Colonic mucosa (tissue), 4 donors: ENCODE measurements around the gene RAP1GAP2. TPM values are rescaled to one million over a fixed set of nuclear protein-coding genes. Genes with fewer than 3 reads are reported as not detected.

Experiments used
- DNase-seq: peaks from one replicate; pipeline ENCODE4 v3.0.0-alpha.2; 2020
- H3K27ac ChIP-seq: fragments of 200-600 bp; one replicate; pipeline ENCODE4 v1.8.0; 2021
- H3K27me3 ChIP-seq: fragments of 200-600 bp; one replicate; pipeline ENCODE4 v1.8.0; 2021
- H3K36me3 ChIP-seq: fragments of 200-600 bp; one replicate; pipeline ENCODE4 v1.8.0; 2021
- H3K4me1 ChIP-seq: fragments of 200-600 bp; one replicate; pipeline ENCODE4 v1.8.0; 2021; ENCODE audit warnings: mild to moderate bottlenecking
- H3K4me3 ChIP-seq: fragments of 200-600 bp; one replicate; pipeline ENCODE4 v1.8.0; 2021
- H3K9ac ChIP-seq, 2 donors: one replicate each; pipeline ENCODE4 v1.7.0; 2013; ENCODE audit warnings: control low read depth in 2 of 2, low read depth in 2 of 2, low read length in 2 of 2
- H3K9me3 ChIP-seq: fragments of 200-600 bp; one replicate; pipeline ENCODE4 v1.8.0; 2021
- intact Hi-C: fragments of 100-400 bp; cut with DNase I; formaldehyde crosslinking; loops from one replicate; pipeline ENCODE4 v1.14.1; 2022
- total RNA-seq, 2 donors: library from RNA; stranded (reverse); fragmentation: NEBNext Ultra II Directional in 1 of 2; extraction: Animal tissue kit (Norgen Biotek cat#: 25700) in 1 of 2; gene quantifications; one replicate each; pipeline ENCODE4 v1.2.1, GENCODE V29; 2021
- TF ChIP-seq, protein P1 (sequence below): fragments of 200-600 bp; IDR thresholded peaks from one replicate; pipeline ENCODE4 v1.8.0; 2022; ENCODE audit warnings: antibody characterized with exemption, mild to moderate bottlenecking
- donor health status: healthy.
- donor health status: DM: no; HTN: no; CAD: no.
- donor health status: DM: no; HTN: no; CAD: no.

Gene RAP1GAP2
- total RNA-seq, 2 donors from 2014 or later, result 45.2 to 45.4 TPM

DNA sequence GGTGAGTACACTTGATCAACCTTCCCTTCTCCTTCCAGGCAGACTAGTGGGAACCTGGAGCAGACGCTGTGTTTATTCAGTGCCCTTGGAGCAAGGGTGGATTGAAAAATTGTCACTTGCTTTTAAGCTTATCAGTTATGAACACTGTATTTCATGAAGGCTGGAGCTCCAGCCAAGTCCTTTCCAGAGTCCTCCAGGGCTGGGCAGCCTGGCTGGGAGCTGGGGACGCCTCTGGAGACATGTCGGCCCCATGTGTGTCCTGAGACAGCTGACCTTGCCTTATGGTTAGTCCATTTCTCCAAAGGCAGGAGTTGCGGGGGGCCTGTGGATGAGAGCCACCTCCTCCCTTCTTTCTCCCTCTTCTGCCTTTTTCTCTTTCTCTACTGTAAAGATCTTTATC lies 67.0 kb downstream of the RAP1GAP2 start:
- TF ChIP-seq, protein P1, sequence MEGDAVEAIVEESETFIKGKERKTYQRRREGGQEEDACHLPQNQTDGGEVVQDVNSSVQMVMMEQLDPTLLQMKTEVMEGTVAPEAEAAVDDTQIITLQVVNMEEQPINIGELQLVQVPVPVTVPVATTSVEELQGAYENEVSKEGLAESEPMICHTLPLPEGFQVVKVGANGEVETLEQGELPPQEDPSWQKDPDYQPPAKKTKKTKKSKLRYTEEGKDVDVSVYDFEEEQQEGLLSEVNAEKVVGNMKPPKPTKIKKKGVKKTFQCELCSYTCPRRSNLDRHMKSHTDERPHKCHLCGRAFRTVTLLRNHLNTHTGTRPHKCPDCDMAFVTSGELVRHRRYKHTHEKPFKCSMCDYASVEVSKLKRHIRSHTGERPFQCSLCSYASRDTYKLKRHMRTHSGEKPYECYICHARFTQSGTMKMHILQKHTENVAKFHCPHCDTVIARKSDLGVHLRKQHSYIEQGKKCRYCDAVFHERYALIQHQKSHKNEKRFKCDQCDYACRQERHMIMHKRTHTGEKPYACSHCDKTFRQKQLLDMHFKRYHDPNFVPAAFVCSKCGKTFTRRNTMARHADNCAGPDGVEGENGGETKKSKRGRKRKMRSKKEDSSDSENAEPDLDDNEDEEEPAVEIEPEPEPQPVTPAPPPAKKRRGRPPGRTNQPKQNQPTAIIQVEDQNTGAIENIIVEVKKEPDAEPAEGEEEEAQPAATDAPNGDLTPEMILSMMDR, result no peak
- H3K27me3 ChIP-seq, result no peaks in the 10 kb centered on the region
- H3K4me3 ChIP-seq, result no peak overlapping the region
- no peak overlapping the region for H3K9ac ChIP-seq
- H3K36me3 ChIP-seq, result no peaks in the 10 kb centered on the region
- no peaks in the 10 kb centered on the region for H3K4me1 ChIP-seq
- H3K9me3 ChIP-seq, result no peaks in the 10 kb centered on the region
- no peak overlapping the region for H3K27ac ChIP-seq
- DNase-seq, result no peak
- intact Hi-C loops, result no loop called here

DNA sequence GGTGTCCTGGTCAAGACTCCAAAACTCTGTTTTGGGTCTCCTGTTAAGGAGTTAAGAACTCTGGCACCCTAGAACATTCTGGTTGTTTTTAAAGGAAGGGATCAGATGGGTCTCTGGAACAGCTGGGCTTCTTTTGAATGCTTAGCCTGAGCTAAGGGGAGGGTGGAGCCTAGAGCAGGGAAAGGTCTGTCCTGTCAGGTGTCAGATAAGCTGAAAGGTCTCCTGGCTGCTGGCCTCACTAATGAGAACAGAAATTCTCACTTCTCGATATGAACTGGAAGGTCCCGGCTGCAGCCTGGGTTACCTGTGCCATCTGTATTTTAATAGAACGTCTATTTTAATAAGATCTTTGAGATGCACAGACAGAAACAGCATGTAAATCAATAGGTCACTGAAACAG lies 69.0 kb downstream of the RAP1GAP2 start:
- no peak overlapping the region for H3K27ac ChIP-seq

DNA sequence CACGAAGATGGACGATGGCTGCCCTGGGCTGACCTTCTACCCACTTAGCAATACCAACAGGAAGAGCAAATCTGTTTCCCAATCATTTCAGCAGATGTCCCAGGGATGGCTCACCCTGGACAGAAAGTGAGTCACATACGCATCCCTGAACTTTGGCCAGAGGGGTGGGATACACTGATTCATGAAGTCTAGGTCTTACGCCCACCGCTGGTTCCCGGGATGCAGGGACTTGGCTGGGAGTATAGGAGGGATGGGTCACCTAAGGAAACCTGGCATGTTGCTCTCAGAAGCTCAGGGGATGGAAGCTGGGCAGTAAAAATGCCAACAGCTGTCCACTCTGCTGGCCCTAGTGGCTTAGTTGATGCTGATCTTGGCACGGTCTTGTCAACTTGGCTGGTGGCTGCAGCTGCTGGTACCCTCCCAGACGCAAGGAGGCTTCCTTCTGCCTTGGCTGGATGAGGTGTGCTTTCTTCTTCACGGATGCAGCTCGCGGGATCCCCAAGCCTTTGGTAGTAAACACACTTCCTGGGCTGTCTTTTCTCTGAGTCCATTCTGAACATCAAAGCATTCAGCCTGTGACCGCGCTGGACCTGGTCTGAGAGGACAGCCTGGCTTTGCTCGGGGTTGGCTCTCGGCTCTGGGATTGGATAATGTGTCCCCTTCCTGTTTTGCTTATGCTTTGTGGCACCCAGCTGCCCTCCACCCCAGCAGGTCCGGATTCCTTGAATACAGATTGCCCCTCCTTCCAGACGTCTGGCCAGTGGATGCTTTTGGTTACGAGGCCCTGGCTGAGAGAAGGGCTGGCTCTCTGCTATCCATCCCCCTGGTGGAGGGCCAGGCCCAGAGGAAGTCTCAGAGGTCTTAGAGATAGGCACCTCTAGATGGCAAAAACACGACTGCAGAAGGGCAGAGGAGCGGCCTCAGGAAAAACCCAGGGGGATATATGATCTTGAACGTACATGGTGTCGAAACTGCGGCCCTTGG lies 71.5 kb downstream of the RAP1GAP2 start:
- Histone ChIP-seq H3K9ac (no peak overlapping the region), H3K27me3 (no peaks in the 10 kb centered on the region), H3K4me1 (no peaks in the 10 kb centered on the region), H3K4me3 (no peak overlapping the region), H3K36me3 (no peaks in the 10 kb centered on the region), H3K27ac (no peak overlapping the region), H3K9me3 (no peaks in the 10 kb centered on the region)
- intact Hi-C loops, result no loop called here
- TF ChIP-seq, protein P1, result no peak
- no peak for DNase-seq

More for the DNA sequence above, 69.0 kb downstream of the RAP1GAP2 start:
- Histone ChIP-seq H3K9me3 (no peaks in the 10 kb centered on the region), H3K4me1 (no peaks in the 10 kb centered on the region), H3K36me3 (no peaks in the 10 kb centered on the region), H3K9ac (no peak overlapping the region), H3K4me3 (no peak overlapping the region), H3K27me3 (no peaks in the 10 kb centered on the region)
- intact Hi-C loops, result no loop called here
- TF ChIP-seq, protein P1, result no peak
- DNase-seq, result no peak

DNA sequence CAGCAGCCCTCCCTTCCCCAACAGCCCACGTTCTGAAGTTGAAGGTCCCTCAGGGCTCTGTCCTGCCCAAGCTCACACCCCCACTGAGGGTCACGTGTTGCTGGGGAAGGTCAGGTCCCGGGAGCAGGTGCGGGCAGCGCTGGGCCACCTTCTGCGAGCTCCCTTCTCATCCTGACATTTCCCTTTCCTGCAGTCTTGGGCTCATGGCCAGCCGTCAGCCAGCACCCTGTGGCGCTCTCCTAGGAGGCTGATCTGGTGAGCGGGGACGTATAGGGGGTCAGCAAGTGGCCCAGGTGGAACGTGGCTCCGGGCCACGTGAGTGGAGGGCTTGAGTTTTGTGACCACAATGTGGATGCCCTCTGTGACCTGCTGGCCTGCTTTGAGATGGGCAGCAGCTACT lies 73.4 kb downstream of the RAP1GAP2 start:
- intact Hi-C loops, result no loop called here
- Histone ChIP-seq H3K27ac (no peak overlapping the region), H3K9ac (no peak overlapping the region), H3K27me3 (no peaks in the 10 kb centered on the region), H3K4me3 (no peak overlapping the region), H3K4me1 (no peaks in the 10 kb centered on the region), H3K9me3 (no peaks in the 10 kb centered on the region), H3K36me3 (no peaks in the 10 kb centered on the region)
- TF ChIP-seq, protein P1, result no peak
- DNase-seq, result no peak

DNA sequence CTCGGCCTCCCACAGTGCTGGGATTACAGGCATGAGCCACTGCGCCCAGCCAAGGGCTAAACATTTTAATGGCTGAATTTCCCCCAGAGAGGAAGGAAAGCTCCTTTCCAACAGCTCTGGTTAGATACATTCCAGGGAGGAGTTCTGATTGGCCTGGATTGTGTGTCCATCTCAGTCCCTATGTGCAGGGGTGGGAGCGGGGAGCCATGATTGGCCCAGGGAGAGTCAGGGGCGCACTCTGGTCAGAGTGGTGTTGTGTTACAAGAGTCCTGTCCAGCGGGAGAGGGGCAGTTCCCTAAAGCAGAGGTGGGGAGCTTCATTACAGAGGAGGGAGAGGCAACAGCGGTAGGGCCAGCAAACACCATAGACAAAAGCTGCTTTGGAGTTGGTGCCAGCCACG lies 75.0 kb downstream of the RAP1GAP2 start:
- no peak overlapping the region for H3K27ac ChIP-seq
- no peaks in the 10 kb centered on the region for H3K27me3 ChIP-seq
- no peaks in the 10 kb centered on the region for H3K36me3 ChIP-seq
- TF ChIP-seq, protein P1, result no peak
- DNase-seq, result no peak
- no peaks in the 10 kb centered on the region for H3K9me3 ChIP-seq
- H3K9ac ChIP-seq, result no peak overlapping the region
- intact Hi-C loops, result no loop called here
- H3K4me3 ChIP-seq, result no peak overlapping the region
- no peaks in the 10 kb centered on the region for H3K4me1 ChIP-seq
